Suprapubic skin (tissue), 4 donors: Measurements from ENCODE around the gene LAYN.

Experiments
- CTCF ChIP-seq, 2 donors: fragments of 200-600 bp in 1 of 2; fragments of 450-650 bp in 1 of 2; sonication (generic) in 1 of 2; IDR thresholded peaks; one replicate each; pipeline ENCODE4 v1.5.1; 2016 to 2019; ENCODE audit warnings: antibody characterized with exemption in 2 of 2, mild to moderate bottlenecking in 1 of 2, moderate library complexity in 1 of 2
- POLR2A ChIP-seq, 2 donors: fragments of 450-650 bp; IDR thresholded peaks; one replicate each; pipeline ENCODE4 v1.6.1; 2017; ENCODE audit warnings: antibody characterized with exemption in 2 of 2, mild to moderate bottlenecking in 2 of 2, moderate library complexity in 2 of 2
- POLR2AphosphoS5 ChIP-seq, 3 donors: sonication (generic); formaldehyde crosslinking; IDR thresholded peaks; one replicate each; pipeline ENCODE4 v1.6.1; 2017; ENCODE audit warnings: antibody characterized with exemption in 3 of 3

- no peak for TF ChIP-seq POLR2AphosphoS5 (IDR thresholded peaks at IDR 0.05)
- no peak for TF ChIP-seq CTCF (IDR thresholded peaks at IDR 0.05)
- no peak for TF ChIP-seq POLR2A (IDR thresholded peaks at IDR 0.05)
These were observed 19.4 kb upstream of the LAYN start for GRCh38 chr11:111521135-111521534.
